ENCODE results near the gene UBE2QL1.

Gene UBE2QL1

GRCh38 chr5:6418679-6419276 is 29.9 kb upstream of the UBE2QL1 start:
- Mint-ChIP-seq H3K36me3 (no peaks in the 10 kb centered on the region), H3K27me3 (no peaks in the 10 kb centered on the region), H3K27ac (no peak overlapping the region), H3K9me3 (no peaks in the 10 kb centered on the region), H3K4me3 (no peak overlapping the region), H3K4me1 (no peaks in the 10 kb centered on the region)

- Mint-ChIP-seq H3K27me3 (no peaks in the 10 kb centered on the region), H3K27ac (no peak overlapping the region), H3K36me3 (no peaks in the 10 kb centered on the region), H3K4me1 (no peaks in the 10 kb centered on the region), H3K4me3 (no peak overlapping the region), H3K9me3 (no peaks in the 10 kb centered on the region)
Measured at GRCh38 chr5:6419340-6419852, 29.3 kb upstream of the UBE2QL1 start.

- Mint-ChIP-seq H3K27ac (no peak overlapping the region), H3K4me1 (no peaks in the 10 kb centered on the region), H3K27me3 (peaks cover 2% of the 10 kb centered on the region), H3K4me3 (no peak overlapping the region), H3K36me3 (no peaks in the 10 kb centered on the region), H3K9me3 (no peaks in the 10 kb centered on the region)
Measured at GRCh38 chr5:6423327-6424109, 25.1 kb upstream of the UBE2QL1 start.

GRCh38 chr5:6424110-6424659 is 24.5 kb upstream of the UBE2QL1 start:
- H3K36me3 Mint-ChIP-seq, result no peaks in the 10 kb centered on the region
- no peaks in the 10 kb centered on the region for H3K9me3 Mint-ChIP-seq
- H3K4me3 Mint-ChIP-seq, result no peak overlapping the region
- no peak overlapping the region for H3K27ac Mint-ChIP-seq
- H3K27me3 Mint-ChIP-seq, result peaks cover 2% of the 10 kb centered on the region
- H3K4me1 Mint-ChIP-seq, result no peaks in the 10 kb centered on the region

- H3K27ac Mint-ChIP-seq, result no peak overlapping the region
- H3K36me3 Mint-ChIP-seq, result no peaks in the 10 kb centered on the region
- peaks cover 2% of the 10 kb centered on the region for H3K27me3 Mint-ChIP-seq
- no peaks in the 10 kb centered on the region for H3K4me1 Mint-ChIP-seq
- H3K9me3 Mint-ChIP-seq, result no peaks in the 10 kb centered on the region
- no peak overlapping the region for H3K4me3 Mint-ChIP-seq
Measured at GRCh38 chr5:6424700-6425099, 24.0 kb upstream of the UBE2QL1 start.

- Mint-ChIP-seq H3K27ac (no peak overlapping the region), H3K36me3 (no peaks in the 10 kb centered on the region), H3K4me3 (no peak overlapping the region), H3K27me3 (peaks cover 8% of the 10 kb centered on the region), H3K9me3 (no peaks in the 10 kb centered on the region), H3K4me1 (no peaks in the 10 kb centered on the region)
Measured at GRCh38 chr5:6427694-6428093, 21.0 kb upstream of the UBE2QL1 start.

- Mint-ChIP-seq H3K4me1 (no peaks in the 10 kb centered on the region), H3K9me3 (no peaks in the 10 kb centered on the region), H3K36me3 (no peaks in the 10 kb centered on the region), H3K27me3 (peaks cover 15% of the 10 kb centered on the region), H3K4me3 (no peak overlapping the region), H3K27ac (no peak overlapping the region)
Measured at GRCh38 chr5:6430418-6431028, 18.1 kb upstream of the UBE2QL1 start.

- H3K9me3 Mint-ChIP-seq, result no peaks in the 10 kb centered on the region
- H3K27ac Mint-ChIP-seq, result no peak overlapping the region
- H3K27me3 Mint-ChIP-seq, result peaks cover 19% of the 10 kb centered on the region
- H3K4me1 Mint-ChIP-seq, result no peaks in the 10 kb centered on the region
- H3K36me3 Mint-ChIP-seq, result no peaks in the 10 kb centered on the region
- no peak overlapping the region for H3K4me3 Mint-ChIP-seq
Measured at GRCh38 chr5:6431214-6432195, 17.2 kb upstream of the UBE2QL1 start.

- Mint-ChIP-seq H3K27me3 (peaks cover 19% of the 10 kb centered on the region), H3K4me1 (no peaks in the 10 kb centered on the region), H3K36me3 (no peaks in the 10 kb centered on the region), H3K27ac (no peak overlapping the region), H3K9me3 (no peaks in the 10 kb centered on the region), H3K4me3 (no peak overlapping the region)
Measured at GRCh38 chr5:6432206-6432605, 16.5 kb upstream of the UBE2QL1 start.

GRCh38 chr5:6434731-6435130 is 13.9 kb upstream of the UBE2QL1 start:
- Mint-ChIP-seq H3K27me3 (peaks cover 25% of the 10 kb centered on the region), H3K27ac (no peak overlapping the region), H3K36me3 (no peaks in the 10 kb centered on the region), H3K4me3 (no peak overlapping the region), H3K4me1 (no peaks in the 10 kb centered on the region), H3K9me3 (no peaks in the 10 kb centered on the region)

- H3K4me3 Mint-ChIP-seq, result no peak overlapping the region
- H3K36me3 Mint-ChIP-seq, result no peaks in the 10 kb centered on the region
- no peaks in the 10 kb centered on the region for H3K4me1 Mint-ChIP-seq
- no peak overlapping the region for H3K27ac Mint-ChIP-seq
- no peaks in the 10 kb centered on the region for H3K9me3 Mint-ChIP-seq
- H3K27me3 Mint-ChIP-seq, result peaks cover 25% of the 10 kb centered on the region
Measured at GRCh38 chr5:6435356-6435755, 13.3 kb upstream of the UBE2QL1 start.

- no peaks in the 10 kb centered on the region for H3K36me3 Mint-ChIP-seq
- peaks cover 30% of the 10 kb centered on the region for H3K27me3 Mint-ChIP-seq
- H3K4me3 Mint-ChIP-seq, result no peak overlapping the region
Measured at GRCh38 chr5:6436715-6437331, 11.8 kb upstream of the UBE2QL1 start.

GRCh38 chr5:6439588-6440550 is 8.8 kb upstream of the UBE2QL1 start:
- Mint-ChIP-seq H3K9me3 (peaks cover 6% of the 10 kb centered on the region), H3K27me3 (peaks cover 31% of the 10 kb centered on the region), H3K4me3 (no peak overlapping the region), H3K4me1 (no peaks in the 10 kb centered on the region), H3K27ac (no peak overlapping the region), H3K36me3 (no peaks in the 10 kb centered on the region)

More at GRCh38 chr5:6436715-6437331, 11.8 kb upstream of the UBE2QL1 start:
- Mint-ChIP-seq H3K4me1 (no peaks in the 10 kb centered on the region), H3K27ac (no peak overlapping the region), H3K9me3 (no peaks in the 10 kb centered on the region)

- no peak overlapping the region for H3K4me3 Mint-ChIP-seq
- peaks cover 6% of the 10 kb centered on the region for H3K9me3 Mint-ChIP-seq
Measured at GRCh38 chr5:6442333-6442732, 6.3 kb upstream of the UBE2QL1 start.

More at GRCh38 chr5:6442333-6442732, 6.3 kb upstream of the UBE2QL1 start:
- Mint-ChIP-seq H3K4me1 (no peaks in the 10 kb centered on the region), H3K36me3 (no peaks in the 10 kb centered on the region), H3K27me3 (peaks cover 25% of the 10 kb centered on the region), H3K27ac (no peak overlapping the region)
